H1 (cell line): ENCODE data around the gene TMEM255B. TPM values are rescaled to one million over a fixed set of nuclear protein-coding genes. Genes with fewer than 3 reads are reported as not detected.

Source experiments
- CHD1 ChIP-seq: IDR thresholded peaks from 2 replicates; pipeline ENCODE4 v1.6.1; 2012; ENCODE audit warnings: low read depth, low read length, improper control_type of control experiment
- CHD2 ChIP-seq: IDR thresholded peaks from 2 replicates; pipeline ENCODE4 v1.6.1; 2012; ENCODE audit warnings: low read length, improper control_type of control experiment
- HDAC2 ChIP-seq, 2 experiments: fragments of 300-600 bp in 1 of 2; sonication (generic) in 1 of 2; IDR thresholded peaks; 2 replicates each; pipeline ENCODE4 v1.6.1; 2011 to 2012; ENCODE audit warnings: low read depth in 2 of 2, low read length in 2 of 2, mild to moderate bottlenecking in 2 of 2, moderate library complexity in 2 of 2, borderline replicate concordance in 1 of 2, inconsistent platforms in 1 of 2
- JUND ChIP-seq: IDR thresholded peaks from 2 replicates; pipeline ENCODE4 v1.6.1; 2011; ENCODE audit warnings: mild to moderate bottlenecking, improper control_type of control experiment, low read length
- polyA plus RNA-seq, 7 experiments: library from polyadenylated mRNA; depleted of rRNA in 3 of 7; stranded (reverse) in 5 of 7; unstranded in 2 of 7; fragments of >200 nt in 5 of 7; fragments of 200-250 nt in 2 of 7; gene quantifications; 1 replicate in 5 of 7; 2 replicates in 1 of 7; 4 replicates in 1 of 7; pipeline versions ENCODE4 v1.2.1 to v1.2.3, GENCODE V29; 2011 to 2013; ENCODE audit warnings: missing spikeins in 2 of 7, mixed read lengths in 2 of 7
- total RNA-seq: library from RNA; stranded (reverse); fragmentation: NEBNext Ultra II Directional; extraction: Animal tissue kit (Norgen Biotek cat#: 25700); gene quantifications from 2 replicates; pipeline ENCODE4 v1.2.1, GENCODE V29; 2021
- TF ChIP-seq, protein P1 (sequence below): IDR thresholded peaks from 2 replicates; pipeline ENCODE4 v1.6.1; 2012; ENCODE audit warnings: inconsistent platforms

The TMEM255B gene
- total and polyA plus RNA-seq, 2 of the 8 experiments (the other 6 are each of a cell fraction or from before 2014, with no cell fraction given), result 3.4 to 4.4 TPM

DNA sequence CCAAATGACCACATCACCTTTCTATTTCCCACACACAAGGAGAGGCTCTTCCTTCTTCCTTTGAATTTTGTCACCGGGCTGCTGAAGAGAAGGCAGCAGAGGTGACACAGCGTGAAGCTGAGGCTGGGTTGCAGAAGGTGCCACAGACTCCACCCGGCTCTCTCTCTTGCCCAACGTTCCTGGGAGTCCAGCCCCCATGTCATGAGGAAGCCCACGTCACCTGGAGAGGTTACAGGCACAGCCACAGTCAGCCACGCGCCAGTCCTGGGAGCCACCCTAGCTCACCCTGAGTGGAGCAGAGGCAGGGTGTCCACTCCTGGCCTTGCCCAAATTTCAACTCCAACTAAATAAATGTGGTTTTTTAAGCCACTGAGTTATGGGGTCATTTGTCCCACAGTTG, 4.8 kb upstream of the TMEM255B start (continued):
- TF ChIP-seq, protein P1, sequence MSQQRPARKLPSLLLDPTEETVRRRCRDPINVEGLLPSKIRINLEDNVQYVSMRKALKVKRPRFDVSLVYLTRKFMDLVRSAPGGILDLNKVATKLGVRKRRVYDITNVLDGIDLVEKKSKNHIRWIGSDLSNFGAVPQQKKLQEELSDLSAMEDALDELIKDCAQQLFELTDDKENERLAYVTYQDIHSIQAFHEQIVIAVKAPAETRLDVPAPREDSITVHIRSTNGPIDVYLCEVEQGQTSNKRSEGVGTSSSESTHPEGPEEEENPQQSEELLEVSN, result no peak
- TF ChIP-seq CHD2 (no peak), HDAC2 (IDR thresholded peaks at IDR 0.05; ENCODE audit: borderline replicate concordance in 1 of 2, low read depth in 2 of 2, low read length in 2 of 2) (no peak), CHD1 (no peak), JUND (no peak)
